ENCODE data around the gene THRB.

- TF ChIP-seq CTCF (IDR thresholded peaks at IDR 0.05; ENCODE audit: low read length): no peak
- no peak for TF ChIP-seq EZH2 (IDR thresholded peaks at IDR 0.05; ENCODE audit: borderline replicate concordance, low read length)
Observed at GRCh38 chr3:24437326-24437725, 57.3 kb downstream of the THRB start.
